ENCODE data around the gene GPA33.
"Not testable (repeated sequence)": the region's sequence is repeated elsewhere in the genome, so short reads cannot be mapped to it uniquely, and the experiment has no call there.

GPA33 gene

GRCh38 chr1:167054531-167054930, 35.6 kb downstream of the GPA33 start:
- DNase-seq = no peak

GRCh38 chr1:167052389-167052788, 37.8 kb downstream of the GPA33 start:
- no peak for DNase-seq

- no peak for DNase-seq
Measured at GRCh38 chr1:167051907-167052306, 38.3 kb downstream of the GPA33 start.

GRCh38 chr1:167043752-167044488, 46.3 kb downstream of the GPA33 start:
- peak; percentile 77 for DNase-seq

- no peak for DNase-seq
Measured at GRCh38 chr1:167033646-167034045, 56.5 kb downstream of the GPA33 start.

GRCh38 chr1:167029553-167029952, 60.6 kb downstream of the GPA33 start:
- not testable (repeated sequence) for DNase-seq

- DNase-seq = no peak
Measured at GRCh38 chr1:167022384-167022783, 67.8 kb downstream of the GPA33 start.

GRCh38 chr1:167016100-167016750, 74.0 kb downstream of the GPA33 start:
- no peak for DNase-seq

- DNase-seq = no peak
Measured at GRCh38 chr1:167013108-167013929, 76.9 kb downstream of the GPA33 start.

- no peak for DNase-seq
Measured at GRCh38 chr1:167012570-167012969, 77.6 kb downstream of the GPA33 start.

GRCh38 chr1:167011560-167012191, 78.5 kb downstream of the GPA33 start:
- no peak for DNase-seq

- no peak for DNase-seq
Measured at GRCh38 chr1:167003711-167004110, 86.5 kb downstream of the GPA33 start.

Measured in activated CD4-positive, alpha-beta T cell treated with anti-CD3 and anti-CD28 coated beads, Interleukin-10, Interleukin-2, amounts not matched to agents 100 ng/mL and 50 ng/mL, durations not matched to agents 16 hours and 8 hours (primary cell).